Measurements from ENCODE around the gene TMEM273.

GRCh38 chr10:49207936-49208487, 19.8 kb upstream of the TMEM273 start:
- TF ChIP-seq CTCF (IDR thresholded peaks at IDR 0.05 in 4 of 5, conservative IDR thresholded peaks at IDR 0.05 in 1 of 5) (no peak), POLR2A (IDR thresholded peaks at IDR 0.05) (no peak)
